ENCODE results near the gene CHRNA4.

- no peak for TF ChIP-seq USF2 (IDR thresholded peaks at IDR 0.05; ENCODE audit: low read depth, low read length)
- no peak for TF ChIP-seq CTCF (conservative IDR thresholded peaks at IDR 0.05; ENCODE audit: low read depth, low read length)
- no peak for TF ChIP-seq CHD1 (IDR thresholded peaks at IDR 0.05; ENCODE audit: low read depth, low read length)
- TF ChIP-seq POLR2A (IDR thresholded peaks at IDR 0.05; ENCODE audit: low read depth, low read length) = no peak
Measured at GRCh38 chr20:63376283-63377250, 15.4 kb upstream of the CHRNA4 start.
